ENCODE data around the gene NOLC1. TPM values are rescaled to one million over a fixed set of nuclear protein-coding genes. Genes with fewer than 3 reads are reported as not detected.
"Not testable (repeated sequence)": the region's sequence is repeated elsewhere in the genome, so short reads cannot be mapped to it uniquely, and the experiment has no call there.

NOLC1 gene
- total RNA-seq, 1 experiment from 2014 or later: 22.6 TPM

GRCh38 chr10:102184606-102185005 lies 32.4 kb downstream of the NOLC1 start:
- Histone ChIP-seq H4K20me1 (ENCODE audit: insufficient read depth, low read depth, low read length) (no peaks in the 10 kb centered on the region), H3K27me3 (ENCODE audit: low read length) (no peaks in the 10 kb centered on the region), H3K36me3 (ENCODE audit: insufficient read depth, low read length) (no peaks in the 10 kb centered on the region)

GRCh38 chr10:102185272-102185671 lies 33.1 kb downstream of the NOLC1 start:
- Histone ChIP-seq H3K4me1 (ENCODE audit: low read length) (no peaks in the 10 kb centered on the region), H3K36me3 (ENCODE audit: insufficient read depth, low read length) (no peaks in the 10 kb centered on the region), H3K4me3 (ENCODE audit: low read length) (no peak overlapping the region), H3K9me3 (ENCODE audit: low read length) (no peaks in the 10 kb centered on the region), H3K27ac (ENCODE audit: low read length) (no peak overlapping the region), H3K27me3 (ENCODE audit: low read length) (no peaks in the 10 kb centered on the region), H4K20me1 (ENCODE audit: insufficient read depth, low read depth, low read length) (no peaks in the 10 kb centered on the region), H3K79me2 (ENCODE audit: low read length) (no peaks in the 10 kb centered on the region), H3K9ac (ENCODE audit: low read length) (no peak overlapping the region), H2AFZ (ENCODE audit: low read length) (no peak overlapping the region), H3K9me2 (replicated peaks; ENCODE audit: insufficient read depth, low read length) (no peaks in the 10 kb centered on the region), H3K4me2 (ENCODE audit: low read depth, low read length, poor library complexity, severe bottlenecking) (no peak overlapping the region)
- DNase-seq: no peak

More at GRCh38 chr10:102184606-102185005, 32.4 kb downstream of the NOLC1 start:
- DNase-seq: no peak
- Histone ChIP-seq H3K79me2 (ENCODE audit: low read length) (no peaks in the 10 kb centered on the region), H3K27ac (ENCODE audit: low read length) (no peak overlapping the region), H3K4me2 (ENCODE audit: low read depth, low read length, poor library complexity, severe bottlenecking) (no peak overlapping the region), H3K9me3 (ENCODE audit: low read length) (no peaks in the 10 kb centered on the region), H3K4me3 (ENCODE audit: low read length) (no peak overlapping the region), H3K9me2 (replicated peaks; ENCODE audit: insufficient read depth, low read length) (no peaks in the 10 kb centered on the region), H2AFZ (ENCODE audit: low read length) (no peak overlapping the region), H3K4me1 (ENCODE audit: low read length) (no peaks in the 10 kb centered on the region), H3K9ac (ENCODE audit: low read length) (no peak overlapping the region)

- Histone ChIP-seq H3K36me3 (ENCODE audit: insufficient read depth, low read length) (no peaks in the 10 kb centered on the region), H3K27ac (ENCODE audit: low read length) (no peak overlapping the region), H3K9ac (ENCODE audit: low read length) (no peak overlapping the region), H3K9me2 (replicated peaks; ENCODE audit: insufficient read depth, low read length) (no peaks in the 10 kb centered on the region), H3K4me1 (ENCODE audit: low read length) (no peaks in the 10 kb centered on the region), H4K20me1 (ENCODE audit: insufficient read depth, low read depth, low read length) (no peaks in the 10 kb centered on the region), H3K4me2 (ENCODE audit: low read depth, low read length, poor library complexity, severe bottlenecking) (no peak overlapping the region), H3K27me3 (ENCODE audit: low read length) (no peaks in the 10 kb centered on the region), H3K9me3 (ENCODE audit: low read length) (no peaks in the 10 kb centered on the region), H3K4me3 (ENCODE audit: low read length) (no peak overlapping the region), H3K79me2 (ENCODE audit: low read length) (no peaks in the 10 kb centered on the region), H2AFZ (ENCODE audit: low read length) (no peak overlapping the region)
- DNase-seq: no peak
These were observed 33.8 kb downstream of the NOLC1 start for GRCh38 chr10:102185811-102186527.

- no peaks in the 10 kb centered on the region for H3K9me2 ChIP-seq (replicated peaks; ENCODE audit: insufficient read depth, low read length)
- H4K20me1 ChIP-seq (ENCODE audit: insufficient read depth, low read depth, low read length): no peaks in the 10 kb centered on the region
- no peak overlapping the region for H2AFZ ChIP-seq (ENCODE audit: low read length)
- H3K79me2 ChIP-seq (ENCODE audit: low read length): no peaks in the 10 kb centered on the region
- no peaks in the 10 kb centered on the region for H3K27me3 ChIP-seq (ENCODE audit: low read length)
- no peaks in the 10 kb centered on the region for H3K4me1 ChIP-seq (ENCODE audit: low read length)
- DNase-seq: no peak
- H3K36me3 ChIP-seq (ENCODE audit: insufficient read depth, low read length): no peaks in the 10 kb centered on the region
- no peak overlapping the region for H3K9ac ChIP-seq (ENCODE audit: low read length)
- no peak overlapping the region for H3K4me2 ChIP-seq (ENCODE audit: low read depth, low read length, poor library complexity, severe bottlenecking)
- no peak overlapping the region for H3K27ac ChIP-seq (ENCODE audit: low read length)
- H3K4me3 ChIP-seq (ENCODE audit: low read length): no peak overlapping the region
- no peaks in the 10 kb centered on the region for H3K9me3 ChIP-seq (ENCODE audit: low read length)
These were observed 36.2 kb downstream of the NOLC1 start for GRCh38 chr10:102188298-102188940.

GRCh38 chr10:102188941-102189898 lies 37.0 kb downstream of the NOLC1 start:
- H2AFZ ChIP-seq (ENCODE audit: low read length); H3K9ac ChIP-seq (ENCODE audit: low read length); H3K79me2 ChIP-seq (ENCODE audit: low read length); H3K36me3 ChIP-seq (ENCODE audit: insufficient read depth, low read length); H3K9me3 ChIP-seq (ENCODE audit: low read length); H3K4me2 ChIP-seq (ENCODE audit: low read depth, low read length, poor library complexity, severe bottlenecking); H4K20me1 ChIP-seq (ENCODE audit: insufficient read depth, low read depth, low read length); H3K9me2 ChIP-seq (replicated peaks; ENCODE audit: insufficient read depth, low read length); DNase-seq; H3K27me3 ChIP-seq (ENCODE audit: low read length); H3K27ac ChIP-seq (ENCODE audit: low read length); H3K4me3 ChIP-seq (ENCODE audit: low read length); H3K4me1 ChIP-seq (ENCODE audit: low read length): not testable (repeated sequence)

GRCh38 chr10:102191956-102192355 lies 39.8 kb downstream of the NOLC1 start:
- Histone ChIP-seq H2AFZ (ENCODE audit: low read length) (no peak overlapping the region), H3K27ac (ENCODE audit: low read length) (no peak overlapping the region), H3K9me3 (ENCODE audit: low read length) (no peaks in the 10 kb centered on the region), H3K9me2 (replicated peaks; ENCODE audit: insufficient read depth, low read length) (no peaks in the 10 kb centered on the region), H3K9ac (ENCODE audit: low read length) (no peak overlapping the region), H3K4me2 (ENCODE audit: low read depth, low read length, poor library complexity, severe bottlenecking) (no peak overlapping the region), H3K4me3 (ENCODE audit: low read length) (no peak overlapping the region), H3K79me2 (ENCODE audit: low read length) (no peaks in the 10 kb centered on the region), H3K27me3 (ENCODE audit: low read length) (no peaks in the 10 kb centered on the region), H4K20me1 (ENCODE audit: insufficient read depth, low read depth, low read length) (no peaks in the 10 kb centered on the region), H3K4me1 (ENCODE audit: low read length) (no peaks in the 10 kb centered on the region), H3K36me3 (ENCODE audit: insufficient read depth, low read length) (no peaks in the 10 kb centered on the region)
- no peak for DNase-seq

GRCh38 chr10:102195296-102195870 lies 43.2 kb downstream of the NOLC1 start:
- Histone ChIP-seq H3K27me3 (ENCODE audit: low read length) (no peaks in the 10 kb centered on the region), H3K27ac (ENCODE audit: low read length) (no peak overlapping the region), H3K9me3 (ENCODE audit: low read length) (no peaks in the 10 kb centered on the region), H4K20me1 (ENCODE audit: insufficient read depth, low read depth, low read length) (no peaks in the 10 kb centered on the region), H3K4me1 (ENCODE audit: low read length) (no peaks in the 10 kb centered on the region), H3K4me2 (ENCODE audit: low read depth, low read length, poor library complexity, severe bottlenecking) (no peak overlapping the region), H2AFZ (ENCODE audit: low read length) (no peak overlapping the region), H3K9me2 (replicated peaks; ENCODE audit: insufficient read depth, low read length) (no peaks in the 10 kb centered on the region), H3K4me3 (ENCODE audit: low read length) (no peak overlapping the region), H3K79me2 (ENCODE audit: low read length) (no peaks in the 10 kb centered on the region), H3K9ac (ENCODE audit: low read length) (no peak overlapping the region), H3K36me3 (ENCODE audit: insufficient read depth, low read length) (no peaks in the 10 kb centered on the region)
- no peak for DNase-seq

GRCh38 chr10:102196893-102197292 lies 44.7 kb downstream of the NOLC1 start:
- no peak overlapping the region for H3K9ac ChIP-seq (ENCODE audit: low read length)
- H2AFZ ChIP-seq (ENCODE audit: low read length): no peak overlapping the region
- H3K9me2 ChIP-seq (replicated peaks; ENCODE audit: insufficient read depth, low read length): no peaks in the 10 kb centered on the region
- H3K36me3 ChIP-seq (ENCODE audit: insufficient read depth, low read length): no peaks in the 10 kb centered on the region
- no peak overlapping the region for H3K4me3 ChIP-seq (ENCODE audit: low read length)
- H3K4me1 ChIP-seq (ENCODE audit: low read length): peaks cover 7% of the 10 kb centered on the region
- H3K79me2 ChIP-seq (ENCODE audit: low read length): no peaks in the 10 kb centered on the region
- H3K4me2 ChIP-seq (ENCODE audit: low read depth, low read length, poor library complexity, severe bottlenecking): no peak overlapping the region
- H3K9me3 ChIP-seq (ENCODE audit: low read length): no peaks in the 10 kb centered on the region
- H3K27ac ChIP-seq (ENCODE audit: low read length): no peak overlapping the region
- H3K27me3 ChIP-seq (ENCODE audit: low read length): no peaks in the 10 kb centered on the region
- no peak for DNase-seq
- no peaks in the 10 kb centered on the region for H4K20me1 ChIP-seq (ENCODE audit: insufficient read depth, low read depth, low read length)

Measured in Karpas-422 (cell line).